ENCODE results near the gene CIDEC.

DNA sequence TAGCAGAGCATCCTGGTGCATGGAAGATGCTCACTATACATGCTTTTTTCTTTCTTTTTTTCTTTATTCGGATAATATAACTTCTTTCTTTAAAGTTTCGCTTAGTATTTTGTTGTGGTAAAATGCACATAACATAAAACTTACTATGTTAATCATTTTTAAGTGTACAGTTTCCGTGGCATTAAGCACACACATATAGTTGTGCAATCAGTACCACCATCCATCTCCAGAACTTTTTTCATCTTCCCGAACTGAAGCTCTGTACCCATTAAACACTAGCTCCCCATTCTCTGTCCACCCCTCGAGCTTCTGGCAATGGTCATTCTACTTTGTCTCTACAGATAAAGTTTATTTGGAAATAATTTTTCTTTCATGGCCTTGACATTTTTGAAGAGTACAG, 9.4 kb upstream of the CIDEC start:
- TF ChIP-seq POLR2AphosphoS5 (IDR thresholded peaks at IDR 0.05), result no peak
- TF ChIP-seq, protein P1, sequence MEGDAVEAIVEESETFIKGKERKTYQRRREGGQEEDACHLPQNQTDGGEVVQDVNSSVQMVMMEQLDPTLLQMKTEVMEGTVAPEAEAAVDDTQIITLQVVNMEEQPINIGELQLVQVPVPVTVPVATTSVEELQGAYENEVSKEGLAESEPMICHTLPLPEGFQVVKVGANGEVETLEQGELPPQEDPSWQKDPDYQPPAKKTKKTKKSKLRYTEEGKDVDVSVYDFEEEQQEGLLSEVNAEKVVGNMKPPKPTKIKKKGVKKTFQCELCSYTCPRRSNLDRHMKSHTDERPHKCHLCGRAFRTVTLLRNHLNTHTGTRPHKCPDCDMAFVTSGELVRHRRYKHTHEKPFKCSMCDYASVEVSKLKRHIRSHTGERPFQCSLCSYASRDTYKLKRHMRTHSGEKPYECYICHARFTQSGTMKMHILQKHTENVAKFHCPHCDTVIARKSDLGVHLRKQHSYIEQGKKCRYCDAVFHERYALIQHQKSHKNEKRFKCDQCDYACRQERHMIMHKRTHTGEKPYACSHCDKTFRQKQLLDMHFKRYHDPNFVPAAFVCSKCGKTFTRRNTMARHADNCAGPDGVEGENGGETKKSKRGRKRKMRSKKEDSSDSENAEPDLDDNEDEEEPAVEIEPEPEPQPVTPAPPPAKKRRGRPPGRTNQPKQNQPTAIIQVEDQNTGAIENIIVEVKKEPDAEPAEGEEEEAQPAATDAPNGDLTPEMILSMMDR (IDR thresholded peaks at IDR 0.05), result no peak
- no peak for TF ChIP-seq POLR2A (IDR thresholded peaks at IDR 0.05)
- no peak for TF ChIP-seq EP300 (IDR thresholded peaks at IDR 0.05)
